Neural cell (in vitro differentiated cells): ENCODE data around the gene NXPH3. TPM values are rescaled to one million over a fixed set of nuclear protein-coding genes. Genes with fewer than 3 reads are reported as not detected.

Experiments
- H2AFZ ChIP-seq: fragments of 200-600, 300-800 bp; sonication (generic), shearing (Covaris generic); 2 replicates; pipeline ENCODE4 v1.6.0; 2014; ENCODE audit warnings: low read depth, mild to moderate bottlenecking, antibody characterized with exemption, low read length, moderate library complexity
- H3F3A ChIP-seq: fragments of 200-600 bp; shearing (Covaris generic); 2 replicates; pipeline ENCODE4 v1.6.1; 2016; ENCODE audit warnings: mild to moderate bottlenecking, moderate library complexity, mixed read lengths, antibody characterized with exemption, low read length; ENCODE audit not compliant: insufficient read depth, poor library complexity, severe bottlenecking
- H3K27ac ChIP-seq: fragments of 200-600, 300-800 bp; sonication (generic), shearing (Covaris generic); 2 replicates; pipeline ENCODE4 v1.5.1; 2014; ENCODE audit warnings: mild to moderate bottlenecking, low read length, moderate library complexity
- H3K27me3 ChIP-seq: fragments of 300-800, 200-600 bp; sonication (generic), shearing (Covaris generic); 2 replicates; pipeline ENCODE4 v1.6.0; 2014; ENCODE audit warnings: mild to moderate bottlenecking, low read depth, low read length, moderate library complexity; ENCODE audit not compliant: insufficient read depth
- H3K36me3 ChIP-seq: fragments of 300-800, 200-600 bp; sonication (generic), shearing (Covaris generic); 2 replicates; pipeline ENCODE4 v1.5.1; 2014; ENCODE audit warnings: mild to moderate bottlenecking, antibody characterized with exemption, low read length, moderate library complexity; ENCODE audit not compliant: insufficient read depth
- H3K4me2 ChIP-seq: fragments of 300-800, 200-600 bp; sonication (generic), shearing (Covaris generic); 2 replicates; pipeline ENCODE4 v1.6.0; 2014; ENCODE audit warnings: mild to moderate bottlenecking, low read length
- H3K4me3 ChIP-seq: fragments of 300-800, 200-600 bp; sonication (generic), shearing (Covaris generic); 2 replicates; pipeline ENCODE4 v1.5.1; 2014; ENCODE audit warnings: mild to moderate bottlenecking, low read length, moderate library complexity
- H3K79me2 ChIP-seq: fragments of 200-600 bp; shearing (Covaris generic); replicated peaks from 2 replicates; pipeline ENCODE4 v1.6.0; 2014; ENCODE audit warnings: mild to moderate bottlenecking, low read length, moderate library complexity; ENCODE audit not compliant: insufficient read depth
- H3K9ac ChIP-seq: fragments of 300-800, 200-600 bp; sonication (generic), shearing (Covaris generic); 2 replicates; pipeline ENCODE4 v1.6.1; 2016; ENCODE audit warnings: mild to moderate bottlenecking, low read length, mixed read lengths
- H3K9me2 ChIP-seq: fragments of 200-600 bp; shearing (Covaris generic); 2 replicates; pipeline ENCODE4 v1.6.1; 2016; ENCODE audit warnings: mild to moderate bottlenecking, low read length, mixed read lengths; ENCODE audit not compliant: insufficient read depth
- H3K9me3 ChIP-seq: fragments of 200-600, 300-800 bp; sonication (generic), shearing (Covaris generic); 2 replicates; pipeline ENCODE4 v1.6.1; 2016; ENCODE audit warnings: mild to moderate bottlenecking, mixed run types, low read length, moderate library complexity, mixed read lengths
- H4K20me1 ChIP-seq: fragments of 200-600 bp; shearing (Covaris generic); 2 replicates; pipeline ENCODE4 v1.6.1; 2016; ENCODE audit warnings: mild to moderate bottlenecking, mixed run types; ENCODE audit not compliant: insufficient read depth
- CTCF ChIP-seq: fragments of 450-650 bp; IDR thresholded peaks from 2 replicates; pipeline ENCODE4 v1.5.1; 2014; ENCODE audit warnings: antibody characterized with exemption, mild to moderate bottlenecking, moderate library complexity; ENCODE audit not compliant: poor library complexity, severe bottlenecking
- EP300 ChIP-seq: fragments of 450-650 bp; conservative IDR thresholded peaks from 2 replicates; pipeline ENCODE4 v1.6.1; 2014; ENCODE audit warnings: antibody characterized with exemption, mild to moderate bottlenecking, moderate library complexity; ENCODE audit not compliant: poor library complexity, severe bottlenecking
- EZH2 ChIP-seq: fragments of 200-600, 300-800 bp; shearing (Covaris generic), sonication (generic); IDR thresholded peaks from 2 replicates; pipeline ENCODE4 v1.6.1; 2014; ENCODE audit warnings: antibody characterized with exemption, low read length, borderline replicate concordance, mild to moderate bottlenecking; ENCODE audit not compliant: insufficient read depth, poor library complexity, severe bottlenecking
- MXI1 ChIP-seq: fragments of 450-650 bp; conservative IDR thresholded peaks from 2 replicates; pipeline ENCODE4 v1.6.1; 2014; ENCODE audit warnings: antibody characterized with exemption, mild to moderate bottlenecking; ENCODE audit not compliant: poor library complexity, severe bottlenecking
- POLR2AphosphoS5 ChIP-seq: IDR thresholded peaks from 2 replicates; pipeline ENCODE4 v1.6.1; 2012
- RAD21 ChIP-seq: fragments of 450-650 bp; conservative IDR thresholded peaks from 2 replicates; pipeline ENCODE4 v1.6.1; 2014; ENCODE audit warnings: antibody characterized with exemption, mild to moderate bottlenecking, moderate library complexity
- REST ChIP-seq: IDR thresholded peaks from 2 replicates; pipeline ENCODE4 v1.6.1; 2012; ENCODE audit warnings: borderline replicate concordance
- SMC3 ChIP-seq: fragments of 450-650 bp; conservative IDR thresholded peaks from 2 replicates; pipeline ENCODE4 v1.6.1; 2014; ENCODE audit warnings: antibody characterized with exemption, mild to moderate bottlenecking, moderate library complexity; ENCODE audit not compliant: poor library complexity
- TAF1 ChIP-seq: IDR thresholded peaks from 2 replicates; pipeline ENCODE4 v1.6.1; 2012; ENCODE audit warnings: low read depth
- polyA plus RNA-seq: library from polyadenylated mRNA; depleted of rRNA; stranded (reverse); fragments of >200 nt; gene quantifications from 2 replicates; pipeline ENCODE4 v1.2.3, GENCODE V29; 2014

NXPH3 gene
- polyA plus RNA-seq, 1 donor from 2014 or later: 2.4 TPM

GRCh38 chr17:49595328-49595727, 19.7 kb downstream of the NXPH3 start:
- H2AFZ ChIP-seq: no peak overlapping the region
- H3K9me2 ChIP-seq: no peaks in the 10 kb centered on the region
- H3K27me3 ChIP-seq: no peaks in the 10 kb centered on the region
- H3F3A ChIP-seq: no peaks in the 10 kb centered on the region
- no peak overlapping the region for H3K27ac ChIP-seq
- no peaks in the 10 kb centered on the region for H3K36me3 ChIP-seq
- H3K9ac ChIP-seq: no peak overlapping the region
- H3K9me3 ChIP-seq: no peaks in the 10 kb centered on the region
- H3K79me2 ChIP-seq: no peaks in the 10 kb centered on the region
- no peak overlapping the region for H3K4me3 ChIP-seq
- H3K4me2 ChIP-seq: no peak overlapping the region
- TF ChIP-seq SMC3: no peak
- no peak for TF ChIP-seq CTCF
- TF ChIP-seq POLR2AphosphoS5: no peak
- TF ChIP-seq REST: no peak
- TF ChIP-seq RAD21: no peak
- TF ChIP-seq EP300: no peak
- TF ChIP-seq TAF1: no peak
- TF ChIP-seq EZH2: no peak
- no peak for TF ChIP-seq MXI1
- no peaks in the 10 kb centered on the region for H4K20me1 ChIP-seq

GRCh38 chr17:49595980-49596379, 20.3 kb downstream of the NXPH3 start:
- H3K27ac ChIP-seq: no peak overlapping the region
- TF ChIP-seq EZH2 (no peak), TAF1 (no peak), CTCF (no peak), RAD21 (no peak), SMC3 (no peak), REST (no peak), EP300 (no peak), MXI1 (no peak), POLR2AphosphoS5 (no peak)

More at GRCh38 chr17:49595980-49596379, 20.3 kb downstream of the NXPH3 start:
- Histone ChIP-seq H3K79me2 (no peaks in the 10 kb centered on the region), H2AFZ (no peak overlapping the region), H3F3A (no peaks in the 10 kb centered on the region), H3K36me3 (no peaks in the 10 kb centered on the region), H3K27me3 (no peaks in the 10 kb centered on the region), H3K9ac (no peak overlapping the region), H3K9me3 (no peaks in the 10 kb centered on the region), H3K4me3 (no peak overlapping the region), H3K9me2 (no peaks in the 10 kb centered on the region), H4K20me1 (no peaks in the 10 kb centered on the region), H3K4me2 (no peak overlapping the region)
